K562 (cell line): ENCODE results near the gene NDRG4. TPM values are rescaled to one million over a fixed set of nuclear protein-coding genes. Genes with fewer than 3 reads are reported as not detected.

Experiments
- ARID1B ChIP-seq: fragments of 450-650 bp; IDR thresholded peaks from 2 replicates; pipeline ENCODE4 v1.6.1; 2016; ENCODE audit warnings: antibody characterized with exemption, mild to moderate bottlenecking, inconsistent platforms
- ASH1L ChIP-seq: fragments of 450-650 bp; IDR thresholded peaks from 2 replicates; pipeline ENCODE4 v1.6.1; 2018; ENCODE audit warnings: borderline replicate concordance, mild to moderate bottlenecking, low read depth; ENCODE audit not compliant: partially characterized antibody
- CBX1 ChIP-seq: sonication (generic); IDR thresholded peaks from 2 replicates; pipeline ENCODE4 v1.6.1; 2016; ENCODE audit warnings: antibody characterized with exemption, low read depth, mild to moderate bottlenecking
- CHD4 ChIP-seq: fragments of 200-600 bp; sonication (generic); IDR thresholded peaks from 3 replicates; pipeline ENCODE4 v1.6.1; 2012; ENCODE audit warnings: low read depth, mild to moderate bottlenecking, mixed read lengths, low read length, inconsistent platforms; ENCODE audit not compliant: insufficient read depth, insufficient replicate concordance, poor library complexity, severe bottlenecking
- ELF1 ChIP-seq: fragments of 200-800 bp; sonication (Bioruptor generic); IDR thresholded peaks from 2 replicates; pipeline ENCODE4 v1.6.1; 2016; ENCODE audit warnings: missing genetic modification characterization, missing compliant biosample characterization
- GABPA ChIP-seq: fragments of 200-800 bp; sonication (Bioruptor generic); conservative IDR thresholded peaks from 2 replicates; pipeline ENCODE4 v1.6.1; 2016; ENCODE audit warnings: low read depth, missing genetic modification characterization, missing compliant biosample characterization
- GATAD2A ChIP-seq: fragments of 450-650 bp; IDR thresholded peaks from 2 replicates; pipeline ENCODE4 v1.6.1; 2017
- KDM4B ChIP-seq, 2 experiments: fragments of 450-650 bp in 1 of 2; sonication (generic) in 1 of 2; IDR thresholded peaks; 2 replicates each; pipeline ENCODE4 v1.6.1; 2016 to 2017; ENCODE audit warnings: borderline replicate concordance in 2 of 2, antibody characterized with exemption in 1 of 2, low read depth in 1 of 2, mild to moderate bottlenecking in 1 of 2
- LEF1 ChIP-seq: fragments of 450-650 bp; IDR thresholded peaks from 2 replicates; pipeline ENCODE4 v1.6.1; 2016; ENCODE audit warnings: mild to moderate bottlenecking
- MTA2 ChIP-seq: fragments of 450-650 bp; IDR thresholded peaks from 2 replicates; pipeline ENCODE4 v1.6.1; 2016; ENCODE audit warnings: low read depth
- MYC ChIP-seq, 2 experiments: fragments of 250-450 bp in 1 of 2; sonication (Bioruptor Pico) in 1 of 2; IDR thresholded peaks; 2 replicates each; pipeline versions ENCODE4 v1.5.1 to v1.6.1; 2012 to 2021; ENCODE audit warnings: low read depth in 2 of 2, borderline replicate concordance in 1 of 2, improper control_type of control experiment in 1 of 2, low read length in 1 of 2, mild to moderate bottlenecking in 1 of 2, moderate library complexity in 1 of 2
- NCOA1 ChIP-seq: fragments of 450-650 bp; IDR thresholded peaks from 2 replicates; pipeline ENCODE4 v1.6.1; 2016; ENCODE audit warnings: low read depth
- NCOR1 ChIP-seq: fragments of 450-650 bp; IDR thresholded peaks from 2 replicates; pipeline ENCODE4 v1.6.1; 2016; ENCODE audit warnings: mild to moderate bottlenecking, moderate library complexity
- RAD21 ChIP-seq, 2 experiments: fragments of 250-450 bp in 1 of 2; fragments of 450-650 bp in 1 of 2; sonication (Bioruptor Pico) in 1 of 2; formaldehyde crosslinking in 1 of 2; IDR thresholded peaks in 1 of 2; conservative IDR thresholded peaks in 1 of 2; 2 replicates each; pipeline versions ENCODE4 v1.4.0 to v1.8.0; 2020 to 2022; ENCODE audit warnings: mild to moderate bottlenecking in 2 of 2, moderate library complexity in 1 of 2
- SPI1 ChIP-seq: IDR thresholded peaks from 2 replicates; pipeline ENCODE4 v1.6.1; 2011; ENCODE audit warnings: low read depth, low read length, control low read depth, borderline replicate concordance
- TAF7 ChIP-seq: fragments of 450-650 bp; IDR thresholded peaks from 2 replicates; pipeline ENCODE4 v1.6.1; 2016; ENCODE audit warnings: missing genetic modification characterization, missing compliant biosample characterization
- TAL1 ChIP-seq: fragments of 450-650 bp; IDR thresholded peaks from 2 replicates; pipeline ENCODE4 v1.6.1; 2016; ENCODE audit warnings: mild to moderate bottlenecking
- TEAD1 ChIP-seq, 2 experiments: fragments of 450-650 bp in 1 of 2; sonication (generic) in 1 of 2; formaldehyde crosslinking; IDR thresholded peaks; 2 replicates each; pipeline versions ENCODE4 v1.4.0 to v1.8.0; 2020 to 2022; ENCODE audit warnings: mild to moderate bottlenecking in 2 of 2, missing genetic modification reagents in 1 of 2
- ZNF274 ChIP-seq: IDR thresholded peaks from 2 replicates; pipeline ENCODE4 v1.6.1; 2011; ENCODE audit warnings: low read depth, mild to moderate bottlenecking, low read length, moderate library complexity, borderline replicate concordance
- polyA plus RNA-seq, 8 experiments: library from polyadenylated mRNA; depleted of rRNA in 4 of 8; stranded (reverse) in 5 of 8; unstranded in 3 of 8; fragments of >200 nt; fragmentation: Nextera tagmentation in 2 of 8; fragmentation: Illumina TruSeq in 1 of 8; extraction: Ambion mirVana in 2 of 8; extraction: Trizol in 1 of 8; gene quantifications; 2 replicates each; pipeline versions ENCODE4 v1.2.1 to v1.2.3, GENCODE V29; 2011 to 2014; ENCODE audit warnings: inconsistent platforms in 1 of 8, missing spikeins in 1 of 8
- total RNA-seq, 7 experiments: library from RNA; depleted of rRNA in 6 of 7; stranded (reverse); fragments of >200 nt in 6 of 7; fragmentation: Illumina TruSeq in 2 of 7; extraction: Trizol in 2 of 7; gene quantifications; 2 replicates each; pipeline versions ENCODE4 v1.2.1 to v1.2.3, GENCODE V29; 2011 to 2021; ENCODE audit warnings: low replicate concordance in 1 of 7
- TF ChIP-seq, protein P1 (sequence below): fragments of 250-450 bp; sonication (Bioruptor Pico); IDR thresholded peaks from 2 replicates; pipeline ENCODE4 v1.4.0; 2020; ENCODE audit warnings: mild to moderate bottlenecking, moderate library complexity
- TF ChIP-seq, protein P2 (sequence below): fragments of 250-450 bp; sonication (Bioruptor Pico); IDR thresholded peaks from 2 replicates; pipeline ENCODE4 v1.8.0; 2021; ENCODE audit warnings: mild to moderate bottlenecking, moderate library complexity
- TF ChIP-seq, protein P3 (sequence below), 2 experiments: fragments of 450-650 bp in 1 of 2; sonication (generic) in 1 of 2; formaldehyde crosslinking in 1 of 2; IDR thresholded peaks in 1 of 2; conservative IDR thresholded peaks in 1 of 2; 2 replicates each; pipeline versions ENCODE4 v1.6.1 to v1.8.1; 2016 to 2023; ENCODE audit warnings: mild to moderate bottlenecking in 2 of 2, moderate library complexity in 2 of 2, inconsistent platforms in 1 of 2, missing genetic modification reagents in 1 of 2
- TF ChIP-seq, protein P4 (sequence below): sonication (generic); formaldehyde crosslinking; IDR thresholded peaks from 2 replicates; pipeline ENCODE4 v1.5.0; 2020; ENCODE audit warnings: missing genetic modification reagents

Gene NDRG4
- total and polyA plus RNA-seq, 9 of the 15 experiments (the other 6 are each of a cell fraction or from before 2014, with no cell fraction given) = 0.06 to 0.95 (median 0.28) TPM

DNA sequence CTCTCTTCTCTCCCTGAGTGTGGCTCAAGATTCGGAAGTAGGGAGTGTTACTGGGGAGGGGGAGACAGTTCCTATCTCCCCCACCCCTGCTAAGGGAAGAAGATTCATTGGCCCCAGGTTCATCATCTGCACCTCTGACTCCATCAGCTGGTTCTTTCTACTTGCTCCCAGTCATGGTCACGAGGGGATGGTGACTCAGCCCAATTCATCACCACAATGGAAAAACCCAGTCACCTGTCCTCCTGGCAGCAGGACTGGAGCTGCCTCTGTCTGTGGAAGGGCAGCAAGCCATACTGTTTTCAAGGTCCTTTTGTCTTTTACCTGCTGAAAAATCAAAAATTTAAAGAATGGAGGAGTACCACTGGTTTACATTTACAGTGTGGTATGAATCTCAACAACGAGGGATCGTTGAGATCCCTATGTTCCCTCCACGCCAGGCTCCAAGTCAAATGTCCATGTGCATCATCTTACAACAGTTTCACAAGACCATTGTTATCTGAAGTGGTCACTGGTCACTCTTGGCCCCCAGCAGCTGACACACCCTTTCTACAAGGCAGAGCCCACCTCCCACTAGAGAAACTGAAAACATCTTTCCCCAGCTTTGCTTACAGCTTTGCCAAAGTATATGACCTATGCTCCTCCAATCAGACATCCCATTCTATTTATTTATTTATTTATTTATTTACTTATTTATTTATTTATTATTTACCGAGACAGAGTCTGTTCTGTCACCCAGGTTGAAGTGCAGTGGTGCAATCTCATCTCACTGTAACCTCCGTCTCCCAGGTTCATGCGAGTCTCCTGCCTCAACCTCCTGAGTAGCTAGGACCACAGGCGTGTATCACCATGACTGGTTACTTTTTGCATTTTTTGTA lies 40.4 kb upstream of the NDRG4 start (continued):
- TF ChIP-seq NCOR1 (no peak), MYC (IDR thresholded peaks at IDR 0.05; ENCODE audit: low read depth, low read length) (no peak), MYC (CRISPR knock-in tag; IDR thresholded peaks at IDR 0.05; ENCODE audit: borderline replicate concordance, low read depth) (no peak), LEF1 (no peak), KDM4B (IDR thresholded peaks at IDR 0.05; ENCODE audit: borderline replicate concordance in 2 of 2, low read depth in 1 of 2) (no peak), CHD4 (no peak), TEAD1 (CRISPR knock-in tag; IDR thresholded peaks at IDR 0.05) (no peak), ZNF274 (no peak), RAD21 (CRISPR knock-in tag; conservative IDR thresholded peaks at IDR 0.05 in 1 of 2, IDR thresholded peaks at IDR 0.05 in 1 of 2) (no peak), GATAD2A (no peak), GABPA (tag) (no peak), CBX1 (no peak), TAL1 (no peak), ELF1 (no peak), ARID1B (peak; percentile 69), MTA2 (no peak), SPI1 (no peak), NCOA1 (no peak), TAF7 (tag) (no peak), ASH1L (no peak)
- TF ChIP-seq, protein P1, sequence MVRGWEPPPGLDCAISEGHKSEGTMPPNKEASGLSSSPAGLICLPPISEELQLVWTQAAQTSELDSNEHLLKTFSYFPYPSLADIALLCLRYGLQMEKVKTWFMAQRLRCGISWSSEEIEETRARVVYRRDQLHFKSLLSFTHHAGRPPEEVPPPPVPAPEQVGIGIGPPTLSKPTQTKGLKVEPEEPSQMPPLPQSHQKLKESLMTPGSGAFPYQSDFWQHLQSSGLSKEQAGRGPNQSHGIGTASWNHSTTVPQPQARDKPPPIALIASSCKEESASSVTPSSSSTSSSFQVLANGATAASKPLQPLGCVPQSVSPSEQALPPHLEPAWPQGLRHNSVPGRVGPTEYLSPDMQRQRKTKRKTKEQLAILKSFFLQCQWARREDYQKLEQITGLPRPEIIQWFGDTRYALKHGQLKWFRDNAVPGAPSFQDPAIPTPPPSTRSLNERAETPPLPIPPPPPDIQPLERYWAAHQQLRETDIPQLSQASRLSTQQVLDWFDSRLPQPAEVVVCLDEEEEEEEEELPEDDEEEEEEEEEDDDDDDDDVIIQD = no peak
- TF ChIP-seq, protein P2, sequence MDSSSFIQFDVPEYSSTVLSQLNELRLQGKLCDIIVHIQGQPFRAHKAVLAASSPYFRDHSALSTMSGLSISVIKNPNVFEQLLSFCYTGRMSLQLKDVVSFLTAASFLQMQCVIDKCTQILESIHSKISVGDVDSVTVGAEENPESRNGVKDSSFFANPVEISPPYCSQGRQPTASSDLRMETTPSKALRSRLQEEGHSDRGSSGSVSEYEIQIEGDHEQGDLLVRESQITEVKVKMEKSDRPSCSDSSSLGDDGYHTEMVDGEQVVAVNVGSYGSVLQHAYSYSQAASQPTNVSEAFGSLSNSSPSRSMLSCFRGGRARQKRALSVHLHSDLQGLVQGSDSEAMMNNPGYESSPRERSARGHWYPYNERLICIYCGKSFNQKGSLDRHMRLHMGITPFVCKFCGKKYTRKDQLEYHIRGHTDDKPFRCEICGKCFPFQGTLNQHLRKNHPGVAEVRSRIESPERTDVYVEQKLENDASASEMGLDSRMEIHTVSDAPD = no peak
- TF ChIP-seq, protein P3, sequence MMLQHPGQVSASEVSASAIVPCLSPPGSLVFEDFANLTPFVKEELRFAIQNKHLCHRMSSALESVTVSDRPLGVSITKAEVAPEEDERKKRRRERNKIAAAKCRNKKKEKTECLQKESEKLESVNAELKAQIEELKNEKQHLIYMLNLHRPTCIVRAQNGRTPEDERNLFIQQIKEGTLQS (IDR thresholded peaks at IDR 0.05) = peak; percentile 94
- TF ChIP-seq, protein P3 (CRISPR knock-in tag; conservative IDR thresholded peaks at IDR 0.05) = peak; percentile 82
- TF ChIP-seq, protein P4, sequence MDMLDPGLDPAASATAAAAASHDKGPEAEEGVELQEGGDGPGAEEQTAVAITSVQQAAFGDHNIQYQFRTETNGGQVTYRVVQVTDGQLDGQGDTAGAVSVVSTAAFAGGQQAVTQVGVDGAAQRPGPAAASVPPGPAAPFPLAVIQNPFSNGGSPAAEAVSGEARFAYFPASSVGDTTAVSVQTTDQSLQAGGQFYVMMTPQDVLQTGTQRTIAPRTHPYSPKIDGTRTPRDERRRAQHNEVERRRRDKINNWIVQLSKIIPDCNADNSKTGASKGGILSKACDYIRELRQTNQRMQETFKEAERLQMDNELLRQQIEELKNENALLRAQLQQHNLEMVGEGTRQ (CRISPR knock-in tag) = no peak
